Measurements from ENCODE around the gene LMTK2. TPM values are rescaled to one million over a fixed set of nuclear protein-coding genes. Genes with fewer than 3 reads are reported as not detected.

The LMTK2 gene
- total RNA-seq, 2 experiments from 2014 or later: 10.0 to 17.5 TPM

DNA sequence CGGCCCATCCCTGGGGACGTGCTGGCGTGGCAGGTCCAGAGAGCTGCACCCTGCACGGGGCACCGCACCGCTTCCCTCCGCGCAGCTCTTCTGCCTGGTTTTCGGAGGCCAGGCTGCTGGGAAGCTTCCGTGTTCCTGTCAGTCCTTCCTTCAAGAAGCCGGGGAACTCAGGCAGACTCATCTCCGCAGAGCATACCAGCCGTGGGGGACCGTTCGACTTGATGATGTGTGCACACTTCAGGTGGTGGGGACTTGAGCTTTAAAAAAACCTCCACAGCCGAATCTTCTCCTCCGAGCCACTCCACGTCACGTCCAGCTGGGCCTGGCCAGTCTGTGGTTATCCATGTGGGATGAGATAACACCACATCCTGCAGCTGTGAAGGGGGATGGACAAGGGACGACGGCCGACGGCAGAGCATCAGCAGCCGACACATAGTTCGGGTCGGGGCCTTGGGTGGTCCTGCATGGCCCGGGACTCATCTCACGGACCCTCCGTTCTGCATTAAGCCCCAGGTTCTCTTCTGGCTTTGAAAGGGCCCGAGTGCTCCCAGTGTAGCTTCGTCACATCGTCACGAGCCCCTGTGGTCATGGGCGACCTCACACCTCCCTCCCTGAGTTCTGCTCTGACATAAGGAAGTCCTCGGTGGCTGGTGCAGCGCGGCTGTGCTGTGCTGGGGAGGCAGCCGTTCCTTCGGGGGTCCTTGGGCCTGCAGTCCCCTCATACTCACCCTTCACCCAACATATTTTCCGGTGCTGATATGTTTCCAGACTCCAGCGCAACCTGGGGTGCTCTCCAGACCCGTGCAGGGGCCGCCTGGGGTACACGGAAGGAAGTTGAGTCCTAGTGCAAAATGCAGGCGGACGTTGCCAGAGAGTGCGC is 100.0 kb downstream of the LMTK2 start:
- Histone ChIP-seq H2AFZ (ENCODE audit: low read length) (no peak overlapping the region), H3K27ac (ENCODE audit: low read depth, low read length, poor library complexity, severe bottlenecking) (no peak overlapping the region), H3K36me3 (ENCODE audit: insufficient read depth, low read length) (peaks cover 24% of the 10 kb centered on the region), H3K79me2 (ENCODE audit: insufficient read depth, low read depth, low read length) (peaks cover 9% of the 10 kb centered on the region; the same call in 1 of the 2 replicates), H3K4me2 (ENCODE audit: low read length) (no peak overlapping the region), H3K4me3 (ENCODE audit: low read depth, low read length, poor library complexity, severe bottlenecking) (no peak overlapping the region), H3K4me1 (ENCODE audit: insufficient read depth, low read length, poor library complexity, severe bottlenecking) (peaks cover 33% of the 10 kb centered on the region), H3K9me3 (ENCODE audit: low read length) (no peaks in the 10 kb centered on the region), H4K20me1 (ENCODE audit: insufficient read depth, low read length) (peaks cover 12% of the 10 kb centered on the region; the same call in 1 of the 2 replicates), H3K9me2 (ENCODE audit: insufficient read depth, low read length) (no peaks in the 10 kb centered on the region)
- POLR2A ChIA-PET: interaction anchor here (1.4 kb wide), 1 partner anchor 44 kb away, joined by 4 read pairs; no protein-coding TSS in a partner anchor
- CTCF ChIA-PET (ENCODE audit: unreplicated experiment): no interaction called here
- BruUV-seq (replicated peaks): no TSS peak
- intact Hi-C loops (cut with micrococcal nuclease; ENCODE audit: unreplicated experiment): no loop called here
- DNase-seq (ENCODE audit: low spot score): no peak
- TF ChIP-seq EZH2phosphoT487 (IDR thresholded peaks at IDR 0.05; ENCODE audit: borderline replicate concordance, low read depth, low read length): no peak
- TF ChIP-seq, protein P1, sequence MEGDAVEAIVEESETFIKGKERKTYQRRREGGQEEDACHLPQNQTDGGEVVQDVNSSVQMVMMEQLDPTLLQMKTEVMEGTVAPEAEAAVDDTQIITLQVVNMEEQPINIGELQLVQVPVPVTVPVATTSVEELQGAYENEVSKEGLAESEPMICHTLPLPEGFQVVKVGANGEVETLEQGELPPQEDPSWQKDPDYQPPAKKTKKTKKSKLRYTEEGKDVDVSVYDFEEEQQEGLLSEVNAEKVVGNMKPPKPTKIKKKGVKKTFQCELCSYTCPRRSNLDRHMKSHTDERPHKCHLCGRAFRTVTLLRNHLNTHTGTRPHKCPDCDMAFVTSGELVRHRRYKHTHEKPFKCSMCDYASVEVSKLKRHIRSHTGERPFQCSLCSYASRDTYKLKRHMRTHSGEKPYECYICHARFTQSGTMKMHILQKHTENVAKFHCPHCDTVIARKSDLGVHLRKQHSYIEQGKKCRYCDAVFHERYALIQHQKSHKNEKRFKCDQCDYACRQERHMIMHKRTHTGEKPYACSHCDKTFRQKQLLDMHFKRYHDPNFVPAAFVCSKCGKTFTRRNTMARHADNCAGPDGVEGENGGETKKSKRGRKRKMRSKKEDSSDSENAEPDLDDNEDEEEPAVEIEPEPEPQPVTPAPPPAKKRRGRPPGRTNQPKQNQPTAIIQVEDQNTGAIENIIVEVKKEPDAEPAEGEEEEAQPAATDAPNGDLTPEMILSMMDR (conservative IDR thresholded peaks at IDR 0.05; ENCODE audit: low read length): no peak

DNA sequence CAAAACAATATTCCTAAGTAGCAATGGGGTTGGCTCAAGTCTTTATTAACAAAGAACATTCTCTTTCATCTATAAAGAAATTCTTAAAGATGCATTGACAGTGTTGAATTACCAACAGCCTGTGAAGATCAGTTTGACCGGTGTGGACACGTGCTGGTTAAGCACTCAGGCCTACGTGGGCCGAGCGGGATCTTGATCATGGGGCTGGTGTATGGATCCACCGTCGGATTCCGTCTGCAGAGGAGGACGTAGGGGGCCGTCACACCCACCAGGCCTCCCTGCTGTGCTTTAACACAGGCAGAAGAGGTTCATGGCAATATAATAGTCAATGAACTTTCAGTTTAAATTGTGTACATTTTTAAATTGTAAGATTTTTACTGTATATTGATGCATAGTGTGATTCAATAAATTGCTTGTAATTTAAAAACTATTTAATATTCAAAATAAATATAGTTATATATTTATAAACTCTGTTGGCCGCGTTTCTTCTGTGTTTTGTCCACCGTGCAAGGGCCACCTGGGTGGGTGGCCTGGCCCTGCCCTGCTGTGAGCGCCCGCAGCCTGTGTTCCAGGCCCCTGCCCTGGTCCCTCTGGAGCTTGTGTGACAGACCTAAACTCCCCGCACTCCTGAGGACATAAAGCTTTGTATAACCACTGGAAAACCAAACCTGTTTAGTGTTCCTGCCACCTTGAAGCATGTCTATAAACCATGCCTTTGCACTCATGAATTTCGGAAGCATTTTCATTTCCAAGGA is 102.7 kb downstream of the LMTK2 start:
- Histone ChIP-seq H3K79me2 (ENCODE audit: insufficient read depth, low read depth, low read length) (no peaks in the 10 kb centered on the region), H3K9me2 (ENCODE audit: insufficient read depth, low read length) (no peaks in the 10 kb centered on the region), H4K20me1 (ENCODE audit: insufficient read depth, low read length) (no peaks in the 10 kb centered on the region), H3K4me3 (ENCODE audit: low read depth, low read length, poor library complexity, severe bottlenecking) (no peak overlapping the region), H2AFZ (ENCODE audit: low read length) (no peak overlapping the region), H3K4me2 (ENCODE audit: low read length) (no peak overlapping the region), H3K9me3 (ENCODE audit: low read length) (no peaks in the 10 kb centered on the region), H3K36me3 (ENCODE audit: insufficient read depth, low read length) (peaks cover 19% of the 10 kb centered on the region; the same call in 1 of the 2 replicates), H3K4me1 (ENCODE audit: insufficient read depth, low read length, poor library complexity, severe bottlenecking) (peaks cover 10% of the 10 kb centered on the region), H3K27ac (ENCODE audit: low read depth, low read length, poor library complexity, severe bottlenecking) (no peak overlapping the region)
- no TSS peak for BruUV-seq (replicated peaks)
- TF ChIP-seq, protein P1 (conservative IDR thresholded peaks at IDR 0.05; ENCODE audit: low read length): no peak
- TF ChIP-seq EZH2phosphoT487 (IDR thresholded peaks at IDR 0.05; ENCODE audit: borderline replicate concordance, low read depth, low read length): no peak
- POLR2A ChIA-PET: no interaction called here
- intact Hi-C loops (cut with micrococcal nuclease; ENCODE audit: unreplicated experiment): no loop called here
- no peak for DNase-seq (ENCODE audit: low spot score)
- CTCF ChIA-PET (ENCODE audit: unreplicated experiment): no interaction called here

Measured in OCI-LY7 (cell line).